GM13977 (cell line): Measurements from ENCODE around the gene TEKT3.
A peak's percentile ranks its signal among the peaks of the same experiment; 100 is the strongest.

Experiments
- DNase-seq: peaks from one replicate; pipeline ENCODE4 v3.0.0; 2012; ENCODE audit warnings: low spot score
- CTCF ChIP-seq: IDR thresholded peaks from 2 replicates; pipeline ENCODE4 v1.5.1; 2012; ENCODE audit warnings: mild to moderate bottlenecking, control low read depth; ENCODE audit not compliant: insufficient read depth; ENCODE audit errors: extremely low read depth, missing control alignments
- in situ Hi-C: fragments of 300-500 bp; cut with MboI; formaldehyde crosslinking; loops from one replicate; pipeline ENCODE4 v1.12.0; 2022; ENCODE audit warnings: low sequenced_read_pairs, low pct_unique_long_range_greater_than_20kb, mixed read lengths, inconsistent platforms; ENCODE audit not compliant: unreplicated experiment

The TEKT3 gene

DNA sequence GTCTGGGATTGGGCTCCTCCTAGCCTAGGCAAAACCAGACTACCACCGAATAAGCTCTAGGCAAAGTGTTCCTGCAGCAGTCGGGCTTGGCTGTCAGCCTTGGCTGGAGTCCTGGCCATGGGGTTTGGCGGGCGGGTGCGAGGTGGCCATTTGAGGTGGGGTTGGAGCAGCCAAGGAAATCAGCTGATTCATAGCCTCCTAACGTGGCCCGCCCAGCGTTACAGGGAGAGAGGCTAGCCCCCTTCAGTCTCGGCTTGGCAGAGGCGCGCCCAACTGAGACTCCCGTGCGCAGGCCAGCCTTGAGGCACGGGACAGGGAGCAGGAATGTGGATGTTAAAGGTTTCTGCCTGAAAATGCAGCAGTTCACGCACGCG, 78.2 kb downstream of the TEKT3 start:
- in situ Hi-C loops: loop anchor here (25.0 kb wide), 1 partner anchor 249 kb away; no protein-coding TSS in a partner anchor
- TF ChIP-seq CTCF: no peak
- no peak for DNase-seq

GRCh38 chr17:15262291-15263205, 78.8 kb downstream of the TEKT3 start:
- TF ChIP-seq CTCF: no peak
- DNase-seq: no peak
- in situ Hi-C loops: loop anchor here (25.0 kb wide), 1 partner anchor 250 kb away; no protein-coding TSS in a partner anchor

DNA sequence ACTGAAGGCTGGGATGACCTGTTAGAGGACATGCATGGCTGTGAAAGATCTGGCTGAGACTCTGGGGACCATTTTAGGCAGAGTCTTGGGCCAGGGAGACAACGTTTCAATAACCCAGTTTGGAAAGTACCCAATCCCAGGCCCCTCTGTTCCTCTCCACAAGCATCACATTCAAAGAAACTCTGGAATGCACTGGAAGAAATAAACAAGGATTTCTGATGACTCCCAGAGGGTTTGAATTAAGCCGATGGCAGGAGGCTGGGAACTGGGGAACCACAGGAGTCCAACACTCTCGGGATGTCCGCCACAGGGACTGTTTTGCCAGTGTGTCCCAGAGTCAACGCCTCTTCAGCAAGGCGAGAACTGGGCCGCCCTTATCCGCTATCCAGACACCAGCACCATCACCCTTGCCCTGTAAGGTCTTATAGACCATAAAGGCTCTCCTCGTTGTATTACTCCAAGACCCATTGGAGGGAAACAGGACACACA, 79.6 kb downstream of the TEKT3 start:
- no peak for DNase-seq
- TF ChIP-seq CTCF: no peak
- in situ Hi-C loops: loop anchor here (25.0 kb wide), 1 partner anchor 250 kb away; no protein-coding TSS in a partner anchor

DNA sequence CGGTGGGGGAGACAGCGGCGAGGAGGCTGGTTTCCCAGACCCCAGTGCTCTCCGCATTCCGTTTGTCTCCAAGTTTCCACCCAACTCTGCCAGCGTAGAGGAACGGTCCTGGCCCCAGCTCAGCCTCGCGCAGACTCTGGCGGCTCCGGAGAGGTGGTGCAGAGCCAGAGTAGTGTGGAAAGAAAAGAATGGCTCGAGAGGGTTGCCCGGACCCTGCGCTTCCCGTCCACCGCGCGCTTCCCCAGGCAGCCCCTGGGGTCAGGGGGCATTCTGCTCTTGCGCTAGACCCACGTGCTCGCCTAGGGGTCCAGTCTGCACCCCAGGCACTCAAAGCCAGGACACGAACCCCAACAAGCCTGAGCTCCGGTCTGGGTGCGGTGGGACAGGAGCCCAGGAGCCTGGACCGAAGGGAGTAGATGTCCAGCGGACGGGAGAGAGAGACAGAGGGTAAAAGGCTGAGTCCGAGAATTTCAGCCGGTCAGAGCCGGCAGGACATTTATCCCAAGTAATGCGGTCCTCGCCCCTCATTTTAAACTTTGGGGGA, 80.1 kb downstream of the TEKT3 start:
- in situ Hi-C loops: loop anchor here (25.0 kb wide), 1 partner anchor 251 kb away; no protein-coding TSS in a partner anchor

DNA sequence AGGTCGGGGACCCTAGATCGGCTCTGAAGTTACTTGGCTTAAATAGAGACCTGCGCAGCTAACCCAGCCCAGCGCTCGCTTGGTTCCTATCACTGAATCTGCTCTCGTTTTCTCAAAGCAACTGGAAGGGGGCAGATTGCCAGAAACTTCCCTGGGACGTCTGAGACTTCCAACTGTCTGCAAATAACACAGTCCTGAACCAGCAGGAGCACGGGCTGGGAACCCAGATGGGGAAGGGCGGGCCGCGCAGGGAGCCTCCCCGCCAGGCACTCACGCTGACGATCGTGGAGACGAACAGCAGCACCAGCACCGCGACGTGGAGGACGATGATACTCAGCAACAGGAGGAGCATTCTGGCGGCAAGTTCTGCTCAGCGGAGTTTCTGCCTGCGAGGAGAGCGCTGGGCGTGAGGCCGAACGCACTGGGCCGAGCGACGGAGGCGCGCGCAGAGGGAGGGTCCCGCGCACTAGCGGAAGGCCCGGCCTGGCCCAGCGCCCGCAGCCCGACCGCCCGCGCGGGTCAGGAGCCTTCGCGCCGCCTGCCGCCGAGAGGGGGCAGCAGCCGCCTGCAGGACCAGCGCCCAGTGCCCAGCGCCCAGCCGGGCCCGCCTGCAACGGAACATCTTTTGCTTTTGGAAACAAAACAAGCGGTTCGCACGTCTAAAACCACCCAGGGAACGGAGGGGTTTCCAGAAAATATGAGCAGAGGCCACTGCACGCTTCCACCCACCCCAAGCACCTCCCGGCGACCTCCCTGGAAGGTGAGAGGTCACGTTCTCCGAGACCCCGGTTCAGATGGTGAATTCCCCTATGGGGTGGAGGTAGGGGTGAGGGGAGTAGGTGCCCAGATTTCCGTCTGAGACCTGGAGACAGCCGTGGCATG, 80.8 kb downstream of the TEKT3 start:
- peak; percentile 78 for TF ChIP-seq CTCF
- in situ Hi-C loops: loop anchor here (25.0 kb wide), 1 partner anchor 252 kb away; no protein-coding TSS in a partner anchor
- peak; percentile 77 for DNase-seq

More for the DNA sequence above, 80.1 kb downstream of the TEKT3 start:
- DNase-seq: peak; percentile 33
- no peak for TF ChIP-seq CTCF
